Neural progenitor cell (in vitro differentiated cells): ENCODE measurements around the gene TECTA. TPM values are rescaled to one million over a fixed set of nuclear protein-coding genes. Genes with fewer than 3 reads are reported as not detected.

Experiments used
- DNase-seq: peaks from one replicate; pipeline ENCODE4 v3.0.0-alpha.2; 2016; ENCODE audit warnings: low spot score
- H2AFZ ChIP-seq: fragments of 200-600 bp; sonication (generic); replicated peaks from 2 replicates; pipeline ENCODE4 v1.6.1; 2016; ENCODE audit warnings: antibody characterized with exemption
- H3F3A ChIP-seq: fragments of 200-600 bp; sonication (generic); 2 replicates; pipeline ENCODE4 v1.6.1; 2016; ENCODE audit warnings: antibody characterized with exemption, low read depth
- H3K27ac ChIP-seq: fragments of 200-600 bp; sonication (generic); 2 replicates; pipeline ENCODE4 v1.5.1; 2016; ENCODE audit warnings: mild to moderate bottlenecking
- H3K27me3 ChIP-seq: fragments of 200-600 bp; sonication (generic); 2 replicates; pipeline ENCODE4 v1.6.1; 2016; ENCODE audit warnings: mild to moderate bottlenecking, moderate library complexity
- H3K36me3 ChIP-seq: fragments of 200-600 bp; sonication (generic); 2 replicates; pipeline ENCODE4 v1.5.1; 2016
- H3K4me1 ChIP-seq: fragments of 200-600 bp; sonication (generic); 2 replicates; pipeline ENCODE4 v1.6.1; 2016; ENCODE audit warnings: mixed run types
- H3K4me2 ChIP-seq: fragments of 200-600 bp; sonication (generic); 2 replicates; pipeline ENCODE4 v1.6.1; 2016
- H3K4me3 ChIP-seq: fragments of 200-600 bp; sonication (generic); 2 replicates; pipeline ENCODE4 v1.5.1; 2016
- H3K79me2 ChIP-seq: fragments of 200-600 bp; sonication (generic); 2 replicates; pipeline ENCODE4 v1.6.1; 2016; ENCODE audit warnings: low read depth
- H3K9ac ChIP-seq: fragments of 200-600 bp; sonication (generic); 2 replicates; pipeline ENCODE4 v1.6.1; 2016
- H3K9me3 ChIP-seq: fragments of 200-600 bp; sonication (generic); 2 replicates; pipeline ENCODE4 v1.5.1; 2016; ENCODE audit warnings: low read depth
- H4K20me1 ChIP-seq: fragments of 200-600 bp; sonication (generic); 2 replicates; pipeline ENCODE4 v1.6.1; 2016; ENCODE audit warnings: low read depth
- H3K27ac Mint-ChIP-seq: 3 replicates; pipeline ENCODE4 v1.8.0; 2021; ENCODE audit warnings: mixed read lengths
- H3K27me3 Mint-ChIP-seq: 2 replicates; pipeline ENCODE4 v1.8.0; 2022; ENCODE audit warnings: low read depth, mild to moderate bottlenecking, inconsistent platforms, moderate library complexity, mixed read lengths; ENCODE audit not compliant: insufficient read depth
- H3K36me3 Mint-ChIP-seq: 3 replicates; pipeline ENCODE4 v1.8.0; 2021; ENCODE audit warnings: mixed read lengths
- H3K4me1 Mint-ChIP-seq: 3 replicates; pipeline ENCODE4 v1.8.0; 2021; ENCODE audit warnings: mixed read lengths
- H3K4me3 Mint-ChIP-seq: 3 replicates; pipeline ENCODE4 v1.8.0; 2021; ENCODE audit warnings: mild to moderate bottlenecking, moderate library complexity, mixed read lengths
- H3K9me3 Mint-ChIP-seq: 3 replicates; pipeline ENCODE4 v1.8.0; 2020; ENCODE audit warnings: mixed read lengths
- EZH2 ChIP-seq: fragments of 200-600 bp; sonication (generic); IDR thresholded peaks from 2 replicates; pipeline ENCODE4 v1.6.1; 2017; ENCODE audit warnings: antibody characterized with exemption, mild to moderate bottlenecking, moderate library complexity
- EZH2phosphoT487 ChIP-seq: fragments of 200-600 bp; sonication (generic); IDR thresholded peaks from 2 replicates; pipeline ENCODE4 v1.6.1; 2017; ENCODE audit warnings: antibody characterized with exemption
- total RNA-seq: library from RNA; depleted of rRNA; stranded (reverse); fragments of >200 nt; gene quantifications from 2 replicates; pipeline ENCODE4 v1.2.3, GENCODE V29; 2015; ENCODE audit warnings: low replicate concordance
- TF ChIP-seq, protein P1 (sequence below): fragments of 200-600 bp; sonication (generic); IDR thresholded peaks from 2 replicates; pipeline ENCODE4 v1.5.1; 2017; ENCODE audit warnings: antibody characterized with exemption, mild to moderate bottlenecking

Gene TECTA
- total RNA-seq, 1 donor from 2014 or later, result 0.84 TPM

DNA sequence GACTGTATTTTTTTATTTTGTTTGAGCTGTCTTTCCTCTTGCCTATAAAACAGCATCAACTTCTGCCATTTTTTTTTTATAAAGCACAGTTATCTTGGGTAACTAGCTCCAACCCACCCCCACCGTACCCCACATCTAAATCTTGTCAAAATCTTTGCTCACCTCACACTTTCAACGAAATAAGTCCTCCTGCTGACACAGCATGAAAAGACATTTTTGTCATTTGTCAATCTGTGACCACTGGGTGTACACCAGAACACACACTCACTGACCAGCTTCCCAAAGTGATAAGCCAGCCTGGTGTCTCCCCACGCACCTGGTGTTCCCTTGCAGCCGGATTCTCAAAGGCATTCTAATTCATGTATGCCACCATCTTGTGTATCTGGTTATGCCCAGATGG, 1.7 kb upstream of the TECTA start:
- Histone ChIP-seq H3K36me3 (no peaks in the 10 kb centered on the region), H3K9ac (no peak overlapping the region), H3K79me2 (no peaks in the 10 kb centered on the region), H3F3A (peaks cover 4% of the 10 kb centered on the region), H2AFZ (no peak overlapping the region), H3K4me1 (peaks cover 16% of the 10 kb centered on the region), H3K27me3 (no peaks in the 10 kb centered on the region), H4K20me1 (no peaks in the 10 kb centered on the region), H3K27ac (no peak overlapping the region), H3K4me3 (no peak overlapping the region), H3K9me3 (no peaks in the 10 kb centered on the region), H3K4me2 (no peak overlapping the region)
- Mint-ChIP-seq H3K4me3 (no peak overlapping the region), H3K36me3 (no peaks in the 10 kb centered on the region), H3K27me3 (no peaks in the 10 kb centered on the region), H3K27ac (peak overlapping the region; percentile 47), H3K4me1 (peaks cover 9% of the 10 kb centered on the region), H3K9me3 (no peaks in the 10 kb centered on the region)
- DNase-seq, result no peak
- TF ChIP-seq EZH2 (no peak), EZH2phosphoT487 (no peak)
- TF ChIP-seq, protein P1, sequence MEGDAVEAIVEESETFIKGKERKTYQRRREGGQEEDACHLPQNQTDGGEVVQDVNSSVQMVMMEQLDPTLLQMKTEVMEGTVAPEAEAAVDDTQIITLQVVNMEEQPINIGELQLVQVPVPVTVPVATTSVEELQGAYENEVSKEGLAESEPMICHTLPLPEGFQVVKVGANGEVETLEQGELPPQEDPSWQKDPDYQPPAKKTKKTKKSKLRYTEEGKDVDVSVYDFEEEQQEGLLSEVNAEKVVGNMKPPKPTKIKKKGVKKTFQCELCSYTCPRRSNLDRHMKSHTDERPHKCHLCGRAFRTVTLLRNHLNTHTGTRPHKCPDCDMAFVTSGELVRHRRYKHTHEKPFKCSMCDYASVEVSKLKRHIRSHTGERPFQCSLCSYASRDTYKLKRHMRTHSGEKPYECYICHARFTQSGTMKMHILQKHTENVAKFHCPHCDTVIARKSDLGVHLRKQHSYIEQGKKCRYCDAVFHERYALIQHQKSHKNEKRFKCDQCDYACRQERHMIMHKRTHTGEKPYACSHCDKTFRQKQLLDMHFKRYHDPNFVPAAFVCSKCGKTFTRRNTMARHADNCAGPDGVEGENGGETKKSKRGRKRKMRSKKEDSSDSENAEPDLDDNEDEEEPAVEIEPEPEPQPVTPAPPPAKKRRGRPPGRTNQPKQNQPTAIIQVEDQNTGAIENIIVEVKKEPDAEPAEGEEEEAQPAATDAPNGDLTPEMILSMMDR, result no peak

DNA sequence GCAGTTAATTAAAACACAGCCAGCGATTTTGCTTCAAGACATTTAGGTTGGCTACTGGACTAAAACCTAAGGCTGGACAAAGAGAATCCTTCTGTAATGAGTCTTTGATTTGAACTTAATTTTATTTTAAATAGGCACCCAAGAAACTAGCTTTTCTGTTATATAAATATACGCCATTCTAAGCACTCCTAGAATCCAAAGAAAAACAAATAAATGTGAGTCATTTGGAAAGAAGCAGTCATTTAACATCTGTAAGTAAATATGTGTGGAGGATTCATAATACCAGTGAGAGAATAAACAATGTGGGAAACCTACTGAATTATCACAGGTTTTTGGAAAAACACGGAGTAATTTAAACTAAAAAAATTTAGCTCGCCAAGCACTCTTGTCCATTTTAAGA, 1.2 kb upstream of the TECTA start:
- H3K27ac Mint-ChIP-seq, result no peak overlapping the region

DNA sequence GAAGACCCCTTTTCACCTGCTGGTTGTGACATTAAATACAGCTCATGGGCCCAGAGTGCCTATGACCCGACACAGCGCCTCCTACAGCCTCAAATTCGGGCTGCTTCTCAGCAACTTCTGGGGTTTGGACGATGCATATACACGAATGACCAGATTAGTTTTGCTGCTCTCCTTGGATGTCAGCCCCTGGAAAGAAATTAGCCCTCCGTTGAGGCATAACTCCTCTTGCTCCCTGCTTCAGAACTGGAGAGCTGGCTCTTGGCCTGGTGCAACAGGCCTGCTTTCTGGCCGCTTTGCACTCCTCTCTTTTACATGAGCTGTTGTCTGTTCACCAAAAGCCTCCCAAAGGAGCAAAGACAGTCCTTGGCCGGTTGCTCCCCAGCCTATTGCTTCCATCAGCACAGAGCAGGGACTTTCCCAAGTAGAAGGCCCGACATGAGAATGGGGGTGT, 3.3 kb downstream of the TECTA start:
- Histone ChIP-seq H3F3A (peaks cover 4% of the 10 kb centered on the region), H3K79me2 (no peaks in the 10 kb centered on the region), H3K9me3 (no peaks in the 10 kb centered on the region), H2AFZ (no peak overlapping the region), H3K36me3 (no peaks in the 10 kb centered on the region), H3K4me3 (no peak overlapping the region), H3K27ac (no peak overlapping the region), H3K27me3 (no peaks in the 10 kb centered on the region), H3K9ac (no peak overlapping the region), H4K20me1 (no peaks in the 10 kb centered on the region), H3K4me2 (no peak overlapping the region), H3K4me1 (peaks cover 16% of the 10 kb centered on the region)
- TF ChIP-seq, protein P1, result peak; percentile 48
- no peak for TF ChIP-seq EZH2
- Mint-ChIP-seq H3K27me3 (no peaks in the 10 kb centered on the region), H3K4me1 (peaks cover 15% of the 10 kb centered on the region), H3K4me3 (no peak overlapping the region), H3K36me3 (no peaks in the 10 kb centered on the region), H3K27ac (no peak overlapping the region), H3K9me3 (no peaks in the 10 kb centered on the region)
- DNase-seq, result no peak

More for the DNA sequence above, 1.2 kb upstream of the TECTA start:
- Histone ChIP-seq H2AFZ (no peak overlapping the region), H3K9ac (no peak overlapping the region), H3K4me2 (no peak overlapping the region), H3K79me2 (no peaks in the 10 kb centered on the region), H3K27ac (no peak overlapping the region), H3K9me3 (no peaks in the 10 kb centered on the region), H3K27me3 (no peaks in the 10 kb centered on the region), H3K4me3 (no peak overlapping the region), H3K4me1 (peaks cover 16% of the 10 kb centered on the region), H3F3A (peaks cover 4% of the 10 kb centered on the region), H3K36me3 (no peaks in the 10 kb centered on the region), H4K20me1 (no peaks in the 10 kb centered on the region)
- TF ChIP-seq, protein P1, result no peak
- TF ChIP-seq EZH2phosphoT487, result no peak
- no peak for TF ChIP-seq EZH2
- no peak for DNase-seq
- Mint-ChIP-seq H3K36me3 (no peaks in the 10 kb centered on the region), H3K9me3 (no peaks in the 10 kb centered on the region), H3K4me1 (peaks cover 14% of the 10 kb centered on the region), H3K4me3 (no peak overlapping the region), H3K27me3 (no peaks in the 10 kb centered on the region)
